Measurements from ENCODE around the gene GALNT15. TPM values are rescaled to one million over a fixed set of nuclear protein-coding genes. Genes with fewer than 3 reads are reported as not detected.
A peak's percentile ranks its signal among the peaks of the same experiment; 100 is the strongest.

The GALNT15 gene
- total and polyA plus RNA-seq, 2 experiments from 2014 or later = 0.18 to 0.97 TPM

GRCh38 chr3:16234281-16234680 lies 59.8 kb downstream of the GALNT15 start:
- Histone ChIP-seq H3K27ac (no peak overlapping the region), H3K4me1 (ENCODE audit: low read depth) (no peaks in the 10 kb centered on the region), H3K9me3 (ENCODE audit: low read depth) (no peaks in the 10 kb centered on the region), H3K27me3 (no peaks in the 10 kb centered on the region), H3K4me3 (no peak overlapping the region), H3K36me3 (no peaks in the 10 kb centered on the region)
- TF ChIP-seq CTCF (IDR thresholded peaks at IDR 0.05; ENCODE audit: low read depth, low read length) = no peak
- DNase-seq (ENCODE audit: low read depth in 1 of 2, low spot score in 1 of 2) = no peak

GRCh38 chr3:16236030-16236639 lies 61.7 kb downstream of the GALNT15 start:
- Histone ChIP-seq H3K27me3 (no peaks in the 10 kb centered on the region), H3K4me3 (no peak overlapping the region), H3K9me3 (ENCODE audit: low read depth) (no peaks in the 10 kb centered on the region), H3K4me1 (ENCODE audit: low read depth) (no peaks in the 10 kb centered on the region), H3K27ac (no peak overlapping the region), H3K36me3 (no peaks in the 10 kb centered on the region)
- no peak for DNase-seq (ENCODE audit: low read depth in 1 of 2, low spot score in 1 of 2)
- no peak for TF ChIP-seq CTCF (IDR thresholded peaks at IDR 0.05; ENCODE audit: low read depth, low read length)

DNA sequence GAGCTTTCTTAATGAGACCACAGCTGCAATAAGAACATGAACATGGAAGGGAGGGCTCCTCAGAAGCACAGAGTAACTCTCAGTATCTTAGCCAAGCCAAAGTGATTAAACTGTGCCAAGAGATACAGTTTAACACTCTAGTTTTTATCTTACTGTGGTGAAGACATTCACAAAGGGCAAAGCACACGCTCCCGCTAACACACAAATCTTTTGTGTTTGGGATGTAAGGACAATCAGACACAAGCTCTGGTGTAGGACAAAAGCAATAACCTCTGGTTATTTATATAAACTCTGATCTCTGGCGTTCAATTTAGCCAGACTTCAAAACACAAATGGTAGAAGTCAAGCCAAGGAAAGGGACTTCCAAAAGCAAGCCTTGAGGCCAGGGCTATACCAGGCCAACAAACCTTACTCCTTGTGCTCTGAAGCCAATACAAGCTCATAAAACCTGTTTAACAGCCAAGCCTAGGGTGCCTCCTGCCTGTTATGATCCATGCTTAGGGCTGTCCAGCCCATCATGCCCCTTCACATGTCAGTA lies 62.4 kb downstream of the GALNT15 start:
- Histone ChIP-seq H3K4me1 (ENCODE audit: low read depth) (no peaks in the 10 kb centered on the region), H3K27ac (no peak overlapping the region), H3K4me3 (no peak overlapping the region), H3K36me3 (no peaks in the 10 kb centered on the region), H3K9me3 (ENCODE audit: low read depth) (no peaks in the 10 kb centered on the region), H3K27me3 (no peaks in the 10 kb centered on the region)
- peak in 1 of 2 donors; percentile 78 for DNase-seq (ENCODE audit: low read depth in 1 of 2, low spot score in 1 of 2)
- TF ChIP-seq CTCF (IDR thresholded peaks at IDR 0.05; ENCODE audit: low read depth, low read length) = no peak

DNA sequence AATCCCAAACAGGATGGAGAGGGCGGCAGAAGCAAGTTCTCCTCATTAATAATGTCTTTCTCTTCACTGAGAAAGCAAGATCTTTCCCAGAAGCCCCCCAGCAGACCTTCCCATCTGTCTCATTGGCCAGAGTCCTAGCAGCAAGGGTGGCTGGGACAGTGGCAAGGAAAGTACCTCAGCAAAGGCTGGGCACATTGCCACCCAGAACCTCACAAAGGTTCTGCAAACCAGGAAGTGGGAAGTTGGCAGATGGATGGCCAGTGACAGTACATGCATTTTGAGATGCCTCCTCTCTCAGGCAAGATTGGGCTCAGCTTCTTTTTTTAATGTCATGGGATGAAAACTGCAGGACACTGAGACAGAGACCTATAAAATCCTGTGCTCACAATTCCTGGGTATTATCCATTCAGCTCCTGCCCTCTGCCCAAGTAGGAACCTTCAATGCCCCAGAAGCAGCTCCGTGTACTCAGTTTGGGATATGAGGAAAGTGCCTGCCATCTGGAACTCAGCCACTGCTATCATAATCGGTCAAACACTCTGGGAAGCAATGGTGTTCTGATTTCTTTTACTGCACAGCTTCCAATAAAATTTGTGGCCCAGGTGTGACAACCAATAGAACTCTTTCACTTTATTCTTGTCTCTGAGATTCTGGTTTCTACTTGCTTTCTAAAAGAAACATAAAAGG lies 64.7 kb downstream of the GALNT15 start:
- no peaks in the 10 kb centered on the region for H3K36me3 ChIP-seq
- H3K4me1 ChIP-seq (ENCODE audit: low read depth) = peaks cover 7% of the 10 kb centered on the region
- no peaks in the 10 kb centered on the region for H3K27me3 ChIP-seq
- TF ChIP-seq CTCF (IDR thresholded peaks at IDR 0.05; ENCODE audit: low read depth, low read length) = no peak
- no peaks in the 10 kb centered on the region for H3K9me3 ChIP-seq (ENCODE audit: low read depth)
- no peak overlapping the region for H3K4me3 ChIP-seq
- peak in 1 of 2 donors; percentile 36 for DNase-seq (ENCODE audit: low read depth in 1 of 2, low spot score in 1 of 2)
- no peak overlapping the region for H3K27ac ChIP-seq

- peaks cover 12% of the 10 kb centered on the region for H3K4me1 ChIP-seq (ENCODE audit: low read depth)
- H3K9me3 ChIP-seq (ENCODE audit: low read depth) = no peaks in the 10 kb centered on the region
- TF ChIP-seq CTCF (IDR thresholded peaks at IDR 0.05; ENCODE audit: low read depth, low read length) = no peak
- DNase-seq (ENCODE audit: low read depth in 1 of 2, low spot score in 1 of 2) = peak in 1 of 2 donors; percentile 52
- no peaks in the 10 kb centered on the region for H3K27me3 ChIP-seq
- no peaks in the 10 kb centered on the region for H3K36me3 ChIP-seq
- no peak overlapping the region for H3K4me3 ChIP-seq
- no peak overlapping the region for H3K27ac ChIP-seq
Measured at GRCh38 chr3:16239780-16240179, 65.3 kb downstream of the GALNT15 start.

Measured in cardiac muscle cell (in vitro differentiated cells and primary cell).